K562 (cell line): ENCODE data around the gene ANAPC2. TPM values are rescaled to one million over a fixed set of nuclear protein-coding genes. Genes with fewer than 3 reads are reported as not detected.

Experiments
- ATAC-seq: fragments of 200-7000 bp; cut with Tn5 transposase; 3 replicates; pipeline ENCODE4 v1.9.1; 2020; ENCODE audit warnings: moderate library complexity
- BruUV-seq: library from RNA; stranded (reverse); fragments of 400-500 nt; replicated peaks from 2 replicates; lab custom pipeline; 2021; lab: Mats Ljungman, UMichigan
- CTCF ChIA-PET: fragments of 300-600 bp; formaldehyde crosslinking; extraction: SDS; loops from one replicate; lab custom pipeline; 2021; ENCODE audit warnings: low intra/inter-chr PET ratio; lab: Yijun Ruan, JAX
- POLR2A ChIA-PET: fragments of 300-600, 350-650 bp; sonication (Branson Sonifier 250); formaldehyde crosslinking; extraction: SDS; loops from one replicate; lab custom pipeline; 2021; ENCODE audit warnings: antibody characterized with exemption, inconsistent platforms; lab: Yijun Ruan, JAX
- DNase-seq, 4 experiments: peaks; one replicate each; pipeline versions ENCODE4 v3.0.0 to v3.0.0-alpha.2; 2011 to 2018; ENCODE audit warnings: low spot score in 3 of 4, mixed read lengths in 3 of 4; ENCODE audit errors: extremely low read depth in 1 of 4
- FAIRE-seq: peaks from 2 replicates; lab custom pipeline; 2011; peaks lifted over from hg19 to GRCh38; lab: Jason Lieb, UNC
- H2AFZ ChIP-seq: 2 replicates; pipeline ENCODE4 v1.6.0; 2011; ENCODE audit warnings: low read depth, low read length, control low read depth, inconsistent platforms
- H3K27ac ChIP-seq: fragments of 200-600 bp; 3 replicates; pipeline ENCODE4 v1.8.0; 2011; ENCODE audit warnings: low read depth, mild to moderate bottlenecking, control low read depth, inconsistent platforms, low read length, moderate library complexity, mixed read lengths; ENCODE audit errors: extremely low read depth
- H3K27me3 ChIP-seq, 2 experiments: fragments of 300-600 bp in 1 of 2; 2 replicates in 1 of 2; 3 replicates in 1 of 2; pipeline versions ENCODE4 v1.6.0 to v1.8.0; 2011; ENCODE audit warnings: inconsistent platforms in 2 of 2, low read length in 2 of 2, mild to moderate bottlenecking in 1 of 2, mixed read lengths in 1 of 2, moderate library complexity in 1 of 2; ENCODE audit not compliant: control insufficient read depth in 2 of 2, insufficient read depth in 2 of 2
- H3K36me3 ChIP-seq: fragments of 300-600 bp; 3 replicates; pipeline ENCODE4 v1.8.0; 2011; ENCODE audit warnings: mild to moderate bottlenecking, low read length, inconsistent platforms; ENCODE audit not compliant: control insufficient read depth, insufficient read depth
- H3K4me1 ChIP-seq, 2 experiments: fragments of 200-600 bp in 1 of 2; replicated peaks in 1 of 2; 2 replicates in 1 of 2; 3 replicates in 1 of 2; pipeline versions ENCODE4 v1.5.1 to v1.8.0; 2011; ENCODE audit warnings: inconsistent platforms in 2 of 2, low read length in 2 of 2, mild to moderate bottlenecking in 1 of 2, mixed read lengths in 1 of 2, moderate library complexity in 1 of 2; ENCODE audit not compliant: control insufficient read depth in 2 of 2, insufficient read depth in 2 of 2
- H3K4me2 ChIP-seq: 2 replicates; pipeline ENCODE4 v1.6.1; 2011; ENCODE audit warnings: low read length, control low read depth, inconsistent platforms, mixed read lengths; ENCODE audit not compliant: insufficient read depth
- H3K4me3 ChIP-seq: fragments of 200-600 bp; sonication (generic), shearing (Covaris generic); 2 replicates; pipeline ENCODE4 v1.5.1; 2016; ENCODE audit warnings: control low read depth, inconsistent platforms
- H3K79me2 ChIP-seq: fragments of 200-600 bp; 3 replicates; pipeline ENCODE4 v1.8.0; 2011; ENCODE audit warnings: low read length, inconsistent platforms; ENCODE audit not compliant: control insufficient read depth, insufficient read depth
- H3K9ac ChIP-seq, 2 experiments: 2 replicates each; pipeline versions ENCODE4 v1.6.0 to v1.6.1; 2011; ENCODE audit warnings: low read depth in 2 of 2, low read length in 2 of 2, control low read depth in 1 of 2, inconsistent platforms in 1 of 2, mild to moderate bottlenecking in 1 of 2, mixed read lengths in 1 of 2; ENCODE audit not compliant: insufficient read depth in 1 of 2
- H3K9me1 ChIP-seq: one replicate; pipeline ENCODE4 v1.6.0; 2011; ENCODE audit warnings: inconsistent platforms, mild to moderate bottlenecking, low read length, moderate library complexity; ENCODE audit not compliant: control insufficient read depth, insufficient read depth
- H3K9me3 ChIP-seq: replicated peaks from 2 replicates; pipeline ENCODE4 v1.5.1; 2011; ENCODE audit warnings: low read depth, low read length, inconsistent platforms; ENCODE audit not compliant: control insufficient read depth, insufficient read depth
- H4K20me1 ChIP-seq: replicated peaks from 2 replicates; pipeline ENCODE4 v1.6.1; 2011; ENCODE audit warnings: low read length, inconsistent platforms, mixed read lengths; ENCODE audit not compliant: control insufficient read depth, insufficient read depth
- CBFA2T2 ChIP-seq: fragments of 450-650 bp; conservative IDR thresholded peaks from 2 replicates; pipeline ENCODE4 v1.6.1; 2017; ENCODE audit warnings: mild to moderate bottlenecking
- CHD1 ChIP-seq: fragments of 200-600 bp; sonication (generic); IDR thresholded peaks from one replicate; pipeline ENCODE4 v1.6.1; 2012; ENCODE audit warnings: mild to moderate bottlenecking, moderate library complexity, low read length, inconsistent platforms
- E4F1 ChIP-seq: fragments of 250-450 bp; sonication (Bioruptor Pico); IDR thresholded peaks from 2 replicates; pipeline ENCODE4 v1.5.0; 2021; ENCODE audit warnings: mild to moderate bottlenecking, borderline replicate concordance
- FOXP1 ChIP-seq: sonication (generic); formaldehyde crosslinking; IDR thresholded peaks from 2 replicates; pipeline ENCODE4 v1.8.0; 2022; ENCODE audit warnings: mild to moderate bottlenecking, missing genetic modification reagents
- HMGN3 ChIP-seq: IDR thresholded peaks from 2 replicates; pipeline ENCODE4 v1.6.1; 2011; ENCODE audit warnings: borderline replicate concordance, low read depth, mild to moderate bottlenecking, mixed read lengths, low read length; ENCODE audit not compliant: insufficient read length; ENCODE audit errors: extremely low read depth
- JUNB ChIP-seq: fragments of 450-650 bp; formaldehyde crosslinking; conservative IDR thresholded peaks from 2 replicates; pipeline ENCODE4 v1.4.0; 2020; ENCODE audit warnings: mild to moderate bottlenecking
- NELFE ChIP-seq: IDR thresholded peaks from 2 replicates; pipeline ENCODE4 v1.6.1; 2011; ENCODE audit warnings: mild to moderate bottlenecking; ENCODE audit not compliant: insufficient read depth, insufficient read length
- SNAPC5 ChIP-seq: fragments of 250-450 bp; sonication (Bioruptor Pico); IDR thresholded peaks from 2 replicates; pipeline ENCODE4 v1.8.0; 2021; ENCODE audit warnings: moderate library complexity, mild to moderate bottlenecking, inconsistent platforms
- TAF7 ChIP-seq: fragments of 450-650 bp; IDR thresholded peaks from 2 replicates; pipeline ENCODE4 v1.6.1; 2016; ENCODE audit warnings: missing genetic modification characterization, missing compliant biosample characterization
- ZNF253 ChIP-seq: fragments of 250-450 bp; sonication (Bioruptor Pico); conservative IDR thresholded peaks from 2 replicates; pipeline ENCODE4 v1.6.1; 2021; ENCODE audit warnings: mild to moderate bottlenecking
- ZNF740 ChIP-seq, 3 experiments: fragments of 200-800 bp in 1 of 3; sonication (Bioruptor generic) in 1 of 3; sonication (generic) in 1 of 3; formaldehyde crosslinking in 1 of 3; IDR thresholded peaks; 2 replicates each; pipeline versions ENCODE4 v1.6.1 to v1.8.0; 2016 to 2022; ENCODE audit warnings: mild to moderate bottlenecking in 2 of 3, missing compliant biosample characterization in 2 of 3, missing genetic modification characterization in 2 of 3, missing genetic modification reagents in 1 of 3
- WGBS: fragments of 100-300 bp; shearing (Covaris generic); methylation state at CpG from one replicate; pipeline ENCODE4 v1.1.6; 2016; ENCODE audit warnings: low coverage, mixed read lengths; ENCODE audit not compliant: insufficient coverage; ENCODE audit errors: missing lambda C conversion rate; 5-methylcytosine and 5-hydroxymethylcytosine counted together
- in situ Hi-C: fragments of 300-500 bp; cut with MboI; formaldehyde crosslinking; loops from 4 replicates; pipeline ENCODE4 v1.15.0; 2018; ENCODE audit warnings: inconsistent platforms, mixed read lengths
- intact Hi-C: fragments of 100-400 bp; cut with micrococcal nuclease; formaldehyde crosslinking; loops from 2 replicates; pipeline ENCODE4 v1.14.2; 2022
- polyA plus RNA-seq, 8 experiments: library from polyadenylated mRNA; depleted of rRNA in 4 of 8; stranded (reverse) in 5 of 8; unstranded in 3 of 8; fragments of >200 nt; fragmentation: Nextera tagmentation in 2 of 8; fragmentation: Illumina TruSeq in 1 of 8; extraction: Ambion mirVana in 2 of 8; extraction: Trizol in 1 of 8; gene quantifications; 2 replicates each; pipeline versions ENCODE4 v1.2.1 to v1.2.3, GENCODE V29; 2011 to 2014; ENCODE audit warnings: inconsistent platforms in 1 of 8, missing spikeins in 1 of 8
- total RNA-seq, 7 experiments: library from RNA; depleted of rRNA in 6 of 7; stranded (reverse); fragments of >200 nt in 6 of 7; fragmentation: Illumina TruSeq in 2 of 7; extraction: Trizol in 2 of 7; gene quantifications; 2 replicates each; pipeline versions ENCODE4 v1.2.1 to v1.2.3, GENCODE V29; 2011 to 2021; ENCODE audit warnings: low replicate concordance in 1 of 7

The ANAPC2 gene
- total and polyA plus RNA-seq, 9 of the 15 experiments (the other 6 are each of a cell fraction or from before 2014, with no cell fraction given) = 0.11 to 56.5 (median 17.1) TPM; not detected in 1

- H4K20me1 ChIP-seq = no peaks in the 10 kb centered on the region; the same call in 1 of the 2 replicates
- no peaks in the 10 kb centered on the region for H3K9me3 ChIP-seq
- no peak overlapping the region for H3K27ac ChIP-seq
- ChIA-PET POLR2A (interaction anchor here (0.6 to 1.4 kb wide), 2 partner anchors 17 to 80 kb away, joined by 3 to 4 read pairs; no protein-coding TSS in a partner anchor), CTCF (no interaction called here)
- no peaks in the 10 kb centered on the region for H3K9me1 ChIP-seq
- peaks cover 0 to 99% of the 10 kb centered on the region in 2 experiments; a peak in 3 of 5 replicates for H3K4me1 ChIP-seq
- in situ Hi-C loops (no loop called here), intact Hi-C loops (no loop called here)
- peaks cover 29 to 39% of the 10 kb centered on the region in 2 experiments; a peak in 4 of 5 replicates for H3K27me3 ChIP-seq
- peak overlapping the region in 1 of 2 experiments; percentile 71; a peak in 2 of 4 replicates for H3K9ac ChIP-seq
- WGBS = 25% methylated on average over 20 of the region's 34 CpGs
- H3K4me3 ChIP-seq = no peak overlapping the region
- FAIRE-seq (no peak), ATAC-seq (no peak), DNase-seq (peak in 1 of 4 experiments; percentile 10)
- no peaks in the 10 kb centered on the region for H3K79me2 ChIP-seq
- no peak overlapping the region for H2AFZ ChIP-seq
- H3K4me2 ChIP-seq = no peak overlapping the region
- BruUV-seq = no TSS peak
- no peaks in the 10 kb centered on the region for H3K36me3 ChIP-seq
- TF ChIP-seq E4F1 (CRISPR knock-in tag) (no peak), JUNB (CRISPR knock-in tag) (no peak), HMGN3 (no peak), SNAPC5 (CRISPR knock-in tag) (no peak), ZNF253 (CRISPR knock-in tag) (no peak), CBFA2T2 (no peak), TAF7 (no peak), FOXP1 (CRISPR knock-in tag) (no peak), NELFE (no peak), CHD1 (no peak), ZNF740 (CRISPR knock-in tag; IDR thresholded peaks at IDR 0.05) (no peak), ZNF740 (tag; IDR thresholded peaks at IDR 0.05) (no peak)
- TF ChIP-seq, all 486 proteins: peak for 0
These were observed 23.8 kb downstream of the ANAPC2 start for GRCh38 chr9:137164370-137165249.
